ENCODE data around the gene ABHD5.

- no peak for TF ChIP-seq POLR2AphosphoS5 (IDR thresholded peaks at IDR 0.05; ENCODE audit: borderline replicate concordance, low read depth, low read length)
- TF ChIP-seq EZH2 (IDR thresholded peaks at IDR 0.05): no peak
These were observed 46.3 kb upstream of the ABHD5 start for GRCh38 chr3:43644443-43644842.

Measured in SK-N-MC (cell line).